OCI-LY7 (cell line): ENCODE measurements around the gene SLC29A1. TPM values are rescaled to one million over a fixed set of nuclear protein-coding genes. Genes with fewer than 3 reads are reported as not detected.
"Not testable (repeated sequence)": the region's sequence is repeated elsewhere in the genome, so short reads cannot be mapped to it uniquely, and the experiment has no call there.

ENCODE experiments used
- BruUV-seq: library from RNA; stranded (reverse); fragments of 400-500 nt; replicated peaks from 2 replicates; lab custom pipeline; 2021; lab: Mats Ljungman, UMichigan
- CTCF ChIA-PET: fragments of 300-600 bp; sonication (Branson Sonifier 250); formaldehyde crosslinking; loops from one replicate; lab custom pipeline; 2022; ENCODE audit warnings: antibody characterized with exemption; ENCODE audit not compliant: unreplicated experiment; lab: Charles Lee
- POLR2A ChIA-PET: fragments of 300-600 bp; sonication (Branson Sonifier 250); formaldehyde crosslinking; loops from one replicate; lab custom pipeline; 2022; ENCODE audit warnings: antibody characterized with exemption; lab: Charles Lee
- DNase-seq: peaks from one replicate; pipeline ENCODE4 v3.0.0-alpha.2; 2015; ENCODE audit warnings: low spot score
- H2AFZ ChIP-seq: fragments of 200-600 bp; sonication (generic), shearing (Covaris generic); 2 replicates; pipeline ENCODE4 v1.6.1; 2014; ENCODE audit warnings: mild to moderate bottlenecking, antibody characterized with exemption, low read length, moderate library complexity
- H3K27ac ChIP-seq: fragments of 200-600 bp; sonication (generic); 2 replicates; pipeline ENCODE4 v1.5.1; 2014; ENCODE audit warnings: mixed run types, low read depth, mild to moderate bottlenecking, moderate library complexity, low read length, inconsistent platforms; ENCODE audit not compliant: poor library complexity, severe bottlenecking
- H3K36me3 ChIP-seq: fragments of 200-600 bp; sonication (generic); 2 replicates; pipeline ENCODE4 v1.6.1; 2014; ENCODE audit warnings: mild to moderate bottlenecking, antibody characterized with exemption, low read length, moderate library complexity, mixed read lengths; ENCODE audit not compliant: insufficient read depth
- H3K4me1 ChIP-seq: fragments of 200-600 bp; sonication (generic); 2 replicates; pipeline ENCODE4 v1.5.1; 2014; ENCODE audit warnings: mild to moderate bottlenecking, low read length; ENCODE audit not compliant: insufficient read depth, poor library complexity, severe bottlenecking
- H3K4me2 ChIP-seq: fragments of 200-600 bp; sonication (generic); 2 replicates; pipeline ENCODE4 v1.6.1; 2014; ENCODE audit warnings: mild to moderate bottlenecking, low read length
- H3K4me3 ChIP-seq: fragments of 200-600 bp; sonication (generic); 2 replicates; pipeline ENCODE4 v1.5.1; 2014; ENCODE audit warnings: mild to moderate bottlenecking, low read depth, low read length; ENCODE audit not compliant: poor library complexity, severe bottlenecking
- H3K79me2 ChIP-seq: fragments of 200-600 bp; sonication (generic); 2 replicates; pipeline ENCODE4 v1.6.1; 2016; ENCODE audit warnings: low read depth, mild to moderate bottlenecking, low read length, moderate library complexity, mixed read lengths; ENCODE audit not compliant: insufficient read depth
- H3K9me2 ChIP-seq: fragments of 200-600 bp; sonication (generic); 2 replicates; pipeline ENCODE4 v1.6.1; 2016; ENCODE audit warnings: mild to moderate bottlenecking, low read length, mixed read lengths; ENCODE audit not compliant: insufficient read depth
- H3K9me3 ChIP-seq: fragments of 200-600 bp; sonication (generic); 2 replicates; pipeline ENCODE4 v1.6.1; 2014; ENCODE audit warnings: mild to moderate bottlenecking, mixed run types, low read length, mixed read lengths
- H4K20me1 ChIP-seq: fragments of 200-600 bp; sonication (generic); 2 replicates; pipeline ENCODE4 v1.6.1; 2014; ENCODE audit warnings: mild to moderate bottlenecking, antibody characterized with exemption, low read length, moderate library complexity, mixed read lengths; ENCODE audit not compliant: insufficient read depth
- CTCF ChIP-seq: fragments of 200-600 bp; sonication (generic); conservative IDR thresholded peaks from 2 replicates; pipeline ENCODE4 v1.5.1; 2014; ENCODE audit warnings: mild to moderate bottlenecking, antibody characterized with exemption, low read length, moderate library complexity, mixed read lengths
- EZH2phosphoT487 ChIP-seq: fragments of 200-600 bp; sonication (generic); IDR thresholded peaks from 2 replicates; pipeline ENCODE4 v1.6.1; 2018; ENCODE audit warnings: low read depth, borderline replicate concordance, mild to moderate bottlenecking, mixed run types, antibody characterized with exemption, low read length, moderate library complexity, mixed read lengths
- intact Hi-C: fragments of 100-400 bp; cut with micrococcal nuclease; formaldehyde crosslinking; loops from one replicate; pipeline ENCODE4 v1.10.0; 2022; ENCODE audit not compliant: unreplicated experiment
- total RNA-seq, 2 experiments: library from RNA; depleted of rRNA in 1 of 2; stranded (reverse); fragments of >200 nt in 1 of 2; shearing (Covaris generic) in 1 of 2; gene quantifications; 2 replicates each; pipeline ENCODE4 v1.2.3, GENCODE V29; 2014 to 2022

The SLC29A1 gene
- total RNA-seq, 2 experiments from 2014 or later: 52.6 to 64.6 TPM

- POLR2A ChIA-PET: interaction anchor here (0.6 kb wide), 1 partner anchor 1161 kb away, joined by 3 read pairs; no protein-coding TSS in a partner anchor
- no peaks in the 10 kb centered on the region for H3K4me1 ChIP-seq
- no peak for TF ChIP-seq EZH2phosphoT487
- TF ChIP-seq CTCF: no peak
- H3K4me3 ChIP-seq: no peak overlapping the region
- H3K4me2 ChIP-seq: no peak overlapping the region
- BruUV-seq: no TSS peak
- DNase-seq: no peak
- no peak overlapping the region for H2AFZ ChIP-seq
- H3K36me3 ChIP-seq: no peaks in the 10 kb centered on the region
- no peak overlapping the region for H3K27ac ChIP-seq
- CTCF ChIA-PET: interaction anchor here (1.3 kb wide), 1 partner anchor 31 kb away, joined by 3 read pairs; no protein-coding TSS in a partner anchor
- H3K79me2 ChIP-seq: no peaks in the 10 kb centered on the region
- no peaks in the 10 kb centered on the region for H3K9me3 ChIP-seq
- H4K20me1 ChIP-seq: no peaks in the 10 kb centered on the region
- no peaks in the 10 kb centered on the region for H3K9me2 ChIP-seq
- intact Hi-C loops: no loop called here
Measured at GRCh38 chr6:44193307-44193910, 30.0 kb upstream of the SLC29A1 start.

- intact Hi-C loops: no loop called here
- no peaks in the 10 kb centered on the region for H3K79me2 ChIP-seq
Measured at GRCh38 chr6:44194326-44194725, 29.1 kb upstream of the SLC29A1 start.

GRCh38 chr6:44196351-44196750 is 27.0 kb upstream of the SLC29A1 start:
- DNase-seq, H2AFZ ChIP-seq, H3K36me3 ChIP-seq, H3K4me2 ChIP-seq, H3K4me1 ChIP-seq, H3K9me3 ChIP-seq, H3K9me2 ChIP-seq, intact Hi-C loops, H3K79me2 ChIP-seq, H4K20me1 ChIP-seq, CTCF ChIA-PET, H3K4me3 ChIP-seq, BruUV-seq, H3K27ac ChIP-seq: not testable (repeated sequence)
- POLR2A ChIA-PET: interaction anchor here (0.7 kb wide), 1 partner anchor 15 kb away, joined by 4 read pairs; no protein-coding TSS in a partner anchor

More at GRCh38 chr6:44194326-44194725, 29.1 kb upstream of the SLC29A1 start:
- H3K4me1 ChIP-seq: no peaks in the 10 kb centered on the region
- H3K4me2 ChIP-seq: no peak overlapping the region
- no peak for TF ChIP-seq CTCF
- no peak for TF ChIP-seq EZH2phosphoT487
- H3K36me3 ChIP-seq: no peaks in the 10 kb centered on the region
- ChIA-PET POLR2A (interaction anchor here (0.6 kb wide), 1 partner anchor 57 kb away, joined by 3 read pairs; no protein-coding TSS in a partner anchor), CTCF (no interaction called here)
- H3K9me3 ChIP-seq: no peaks in the 10 kb centered on the region
- H3K4me3 ChIP-seq: no peak overlapping the region
- H3K27ac ChIP-seq: no peak overlapping the region
- no peak overlapping the region for H2AFZ ChIP-seq
- no peaks in the 10 kb centered on the region for H3K9me2 ChIP-seq
- no peaks in the 10 kb centered on the region for H4K20me1 ChIP-seq
- DNase-seq: no peak
- BruUV-seq: no TSS peak
